SU-DHL-6 (cell line): Measurements from ENCODE around the gene UNC119.

ENCODE experiments used
- H2AFZ ChIP-seq: fragments of 200-600 bp; sonication (generic); 2 replicates; pipeline ENCODE4 v1.6.1; 2014; ENCODE audit warnings: low read depth, mild to moderate bottlenecking, moderate library complexity, mixed read lengths, antibody characterized with exemption, low read length; ENCODE audit not compliant: severe bottlenecking
- H3F3A ChIP-seq: fragments of 200-600 bp; shearing (Covaris generic); 2 replicates; pipeline ENCODE4 v1.6.0; 2016; ENCODE audit warnings: antibody characterized with exemption, mild to moderate bottlenecking; ENCODE audit not compliant: insufficient read depth
- H3K27ac ChIP-seq: fragments of 200-600 bp; sonication (generic); 2 replicates; pipeline ENCODE4 v1.5.1; 2016; ENCODE audit warnings: low read depth, mild to moderate bottlenecking, low read length, moderate library complexity, mixed read lengths
- H3K27me3 ChIP-seq: fragments of 200-600 bp; sonication (generic), shearing (Covaris generic); 2 replicates; pipeline ENCODE4 v1.6.0; 2014; ENCODE audit warnings: mild to moderate bottlenecking, low read length
- H3K36me3 ChIP-seq: fragments of 200-600 bp; sonication (generic); 2 replicates; pipeline ENCODE4 v1.6.1; 2014; ENCODE audit warnings: mild to moderate bottlenecking, low read length, mixed read lengths
- H3K4me2 ChIP-seq: fragments of 300-600, 200-600 bp; shearing (Covaris generic), sonication (generic); 2 replicates; pipeline ENCODE4 v1.6.0; 2014; ENCODE audit warnings: low read length, low read depth, mild to moderate bottlenecking; ENCODE audit not compliant: poor library complexity, severe bottlenecking
- H3K4me3 ChIP-seq: fragments of 200-600 bp; sonication (generic); 2 replicates; pipeline ENCODE4 v1.5.1; 2014; ENCODE audit warnings: antibody characterized with exemption, low read length, mild to moderate bottlenecking, mixed read lengths; ENCODE audit not compliant: insufficient read depth, poor library complexity, severe bottlenecking
- H3K79me2 ChIP-seq: fragments of 200-600 bp; sonication (generic); 2 replicates; pipeline ENCODE4 v1.6.1; 2014; ENCODE audit warnings: mild to moderate bottlenecking, low read length, moderate library complexity; ENCODE audit not compliant: insufficient read depth
- H3K9ac ChIP-seq: fragments of 200-600 bp; sonication (generic); 2 replicates; pipeline ENCODE4 v1.7.0; 2014; ENCODE audit warnings: mild to moderate bottlenecking, low read length
- H3K9me2 ChIP-seq: fragments of 200-600 bp; sonication (generic); replicated peaks from 2 replicates; pipeline ENCODE4 v1.6.1; 2014; ENCODE audit warnings: low read length; ENCODE audit not compliant: insufficient read depth
- H3K9me3 ChIP-seq: fragments of 200-600 bp; sonication (generic); 2 replicates; pipeline ENCODE4 v1.6.1; 2014; ENCODE audit warnings: low read length, mixed read lengths; ENCODE audit not compliant: insufficient read depth
- H4K20me1 ChIP-seq: fragments of 200-600 bp; sonication (generic); 2 replicates; pipeline ENCODE4 v1.6.1; 2014; ENCODE audit warnings: low read depth, mild to moderate bottlenecking, antibody characterized with exemption, low read length, moderate library complexity, mixed read lengths
- EZH2phosphoT487 ChIP-seq: fragments of 200-600 bp; sonication (generic), shearing (Covaris generic); conservative IDR thresholded peaks from 2 replicates; pipeline ENCODE4 v1.6.1; 2018; ENCODE audit warnings: mild to moderate bottlenecking, antibody characterized with exemption, low read length, moderate library complexity, mixed read lengths
- TF ChIP-seq, protein P1 (sequence below): fragments of 200-600 bp; sonication (generic); IDR thresholded peaks from one replicate; pipeline ENCODE4 v1.5.1; 2017; ENCODE audit warnings: antibody characterized with exemption, mild to moderate bottlenecking, low read length, moderate library complexity; ENCODE audit not compliant: insufficient read depth, poor library complexity, severe bottlenecking

UNC119 gene

GRCh38 chr17:28520687-28521086 lies 31.7 kb downstream of the UNC119 start:
- Histone ChIP-seq H3K9ac (no peak overlapping the region), H2AFZ (no peak overlapping the region), H3K9me2 (no peaks in the 10 kb centered on the region), H3K9me3 (peaks cover 3% of the 10 kb centered on the region; the same call in 1 of the 2 replicates), H3K36me3 (no peaks in the 10 kb centered on the region), H3F3A (no peaks in the 10 kb centered on the region), H3K4me2 (no peak overlapping the region), H3K79me2 (no peaks in the 10 kb centered on the region), H4K20me1 (no peaks in the 10 kb centered on the region), H3K27me3 (no peaks in the 10 kb centered on the region), H3K4me3 (no peak overlapping the region), H3K27ac (no peak overlapping the region)
- no peak for TF ChIP-seq EZH2phosphoT487
- TF ChIP-seq, protein P1, sequence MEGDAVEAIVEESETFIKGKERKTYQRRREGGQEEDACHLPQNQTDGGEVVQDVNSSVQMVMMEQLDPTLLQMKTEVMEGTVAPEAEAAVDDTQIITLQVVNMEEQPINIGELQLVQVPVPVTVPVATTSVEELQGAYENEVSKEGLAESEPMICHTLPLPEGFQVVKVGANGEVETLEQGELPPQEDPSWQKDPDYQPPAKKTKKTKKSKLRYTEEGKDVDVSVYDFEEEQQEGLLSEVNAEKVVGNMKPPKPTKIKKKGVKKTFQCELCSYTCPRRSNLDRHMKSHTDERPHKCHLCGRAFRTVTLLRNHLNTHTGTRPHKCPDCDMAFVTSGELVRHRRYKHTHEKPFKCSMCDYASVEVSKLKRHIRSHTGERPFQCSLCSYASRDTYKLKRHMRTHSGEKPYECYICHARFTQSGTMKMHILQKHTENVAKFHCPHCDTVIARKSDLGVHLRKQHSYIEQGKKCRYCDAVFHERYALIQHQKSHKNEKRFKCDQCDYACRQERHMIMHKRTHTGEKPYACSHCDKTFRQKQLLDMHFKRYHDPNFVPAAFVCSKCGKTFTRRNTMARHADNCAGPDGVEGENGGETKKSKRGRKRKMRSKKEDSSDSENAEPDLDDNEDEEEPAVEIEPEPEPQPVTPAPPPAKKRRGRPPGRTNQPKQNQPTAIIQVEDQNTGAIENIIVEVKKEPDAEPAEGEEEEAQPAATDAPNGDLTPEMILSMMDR = no peak

DNA sequence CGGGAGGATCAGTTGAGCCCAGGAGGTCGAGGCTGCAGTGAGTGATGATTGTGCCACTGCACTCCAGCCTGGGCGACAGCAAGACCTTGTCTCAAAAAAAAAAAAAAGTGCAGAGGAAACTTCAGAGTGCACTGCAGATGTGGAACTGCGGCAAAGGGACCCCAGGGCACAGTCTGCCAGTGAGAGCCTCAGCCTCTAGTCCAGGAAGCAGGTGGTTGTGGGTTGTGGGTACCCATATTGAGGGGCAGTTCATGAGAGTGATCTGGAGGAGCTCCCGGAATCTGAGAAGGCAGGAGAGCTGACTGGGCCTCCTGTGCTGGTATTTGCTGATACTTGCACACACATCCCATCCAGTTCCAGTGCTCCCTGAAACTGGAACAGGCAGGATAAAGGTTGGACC lies 33.2 kb downstream of the UNC119 start:
- Histone ChIP-seq H3K79me2 (no peaks in the 10 kb centered on the region), H3K9me3 (peaks cover 11% of the 10 kb centered on the region; the same call in 1 of the 2 replicates), H3K4me3 (no peak overlapping the region), H4K20me1 (no peaks in the 10 kb centered on the region), H3K27me3 (no peaks in the 10 kb centered on the region), H2AFZ (no peak overlapping the region), H3F3A (no peaks in the 10 kb centered on the region), H3K9ac (no peak overlapping the region), H3K4me2 (no peak overlapping the region), H3K36me3 (no peaks in the 10 kb centered on the region), H3K9me2 (no peaks in the 10 kb centered on the region), H3K27ac (no peak overlapping the region)
- TF ChIP-seq, protein P1 = no peak
- no peak for TF ChIP-seq EZH2phosphoT487

DNA sequence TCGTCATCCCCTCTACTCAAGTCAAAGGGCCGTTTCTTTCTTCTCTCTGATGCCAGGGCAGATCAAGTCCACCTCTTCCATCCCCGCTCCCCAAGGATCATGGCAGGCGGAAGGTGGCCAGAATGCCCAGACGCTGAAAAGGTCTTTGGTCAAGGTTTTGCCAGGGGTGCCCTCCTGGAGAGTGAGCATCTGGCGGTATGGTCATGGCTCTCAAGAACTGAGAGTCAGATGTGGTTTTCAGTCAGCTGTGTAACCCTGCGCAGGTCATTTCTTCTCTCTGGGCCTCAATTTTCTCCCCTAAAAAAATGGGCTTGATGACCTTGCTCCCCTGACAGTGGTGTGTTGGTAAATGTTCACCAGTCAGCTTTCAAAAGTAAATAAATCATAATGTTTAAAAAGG lies 33.8 kb downstream of the UNC119 start:
- Histone ChIP-seq H3K4me2 (no peak overlapping the region), H3K9me3 (peaks cover 11% of the 10 kb centered on the region; the same call in 1 of the 2 replicates), H2AFZ (no peak overlapping the region), H3F3A (no peaks in the 10 kb centered on the region), H3K36me3 (no peaks in the 10 kb centered on the region), H3K9ac (no peak overlapping the region), H3K9me2 (no peaks in the 10 kb centered on the region), H4K20me1 (no peaks in the 10 kb centered on the region), H3K27me3 (no peaks in the 10 kb centered on the region), H3K4me3 (no peak overlapping the region), H3K79me2 (no peaks in the 10 kb centered on the region), H3K27ac (no peak overlapping the region)
- TF ChIP-seq EZH2phosphoT487 = no peak
- TF ChIP-seq, protein P1 = no peak

GRCh38 chr17:28518132-28518531 lies 34.3 kb downstream of the UNC119 start:
- Histone ChIP-seq H3K36me3 (no peaks in the 10 kb centered on the region), H4K20me1 (no peaks in the 10 kb centered on the region), H3F3A (no peaks in the 10 kb centered on the region), H3K9me3 (peaks cover 11% of the 10 kb centered on the region; the same call in 1 of the 2 replicates), H3K27me3 (no peaks in the 10 kb centered on the region), H3K4me3 (no peak overlapping the region), H3K79me2 (no peaks in the 10 kb centered on the region), H3K27ac (no peak overlapping the region), H3K9me2 (no peaks in the 10 kb centered on the region), H2AFZ (no peak overlapping the region), H3K9ac (no peak overlapping the region), H3K4me2 (no peak overlapping the region)
- no peak for TF ChIP-seq EZH2phosphoT487
- TF ChIP-seq, protein P1 = no peak
